ENCODE data around the gene HSPA12A.
A peak's percentile ranks its signal among the peaks of the same experiment; 100 is the strongest.

Gene HSPA12A

GRCh38 chr10:116772909-116773705 lies 30.7 kb upstream of the HSPA12A start:
- no peak overlapping the region for H4K91ac ChIP-seq (ENCODE audit: low read depth, low read length, poor library complexity)
- peaks cover 0 to 5% of the 10 kb centered on the region in 2 donors for H3K4me1 ChIP-seq (ENCODE audit: control insufficient read depth in 2 of 2, insufficient read depth in 1 of 2, low read depth in 1 of 2, low read length in 2 of 2)
- H3K4me3 ChIP-seq (ENCODE audit: low read length in 2 of 2) = no peak overlapping the region
- H3K27ac ChIP-seq (replicated peaks; ENCODE audit: low read length) = no peak overlapping the region
- no peak overlapping the region for H3K14ac ChIP-seq (ENCODE audit: low read length)
- H4K8ac ChIP-seq (ENCODE audit: low read depth, low read length) = no peak overlapping the region
- H2AK5ac ChIP-seq (ENCODE audit: low read depth, low read length) = no peak overlapping the region
- H3K9ac ChIP-seq (ENCODE audit: low read depth, low read length, poor library complexity) = no peak overlapping the region
- H3K4ac ChIP-seq (ENCODE audit: low read length) = no peak overlapping the region
- no peak overlapping the region for H3K23ac ChIP-seq (ENCODE audit: low read depth, low read length, poor library complexity)
- no peak overlapping the region for H2AFZ ChIP-seq (ENCODE audit: low read length)
- no peaks in the 10 kb centered on the region for H3K9me3 ChIP-seq (replicated peaks in 1 of 2; ENCODE audit: control insufficient read depth in 2 of 2, insufficient read depth in 1 of 2, low read depth in 1 of 2, low read length in 2 of 2)
- no peaks in the 10 kb centered on the region for H3K36me3 ChIP-seq (replicated peaks in 1 of 2; ENCODE audit: control insufficient read depth in 2 of 2, insufficient read depth in 2 of 2, low read length in 2 of 2)
- no peak overlapping the region for H3K18ac ChIP-seq (ENCODE audit: low read length)
- H3K27me3 ChIP-seq (ENCODE audit: control insufficient read depth in 3 of 3, insufficient read depth in 3 of 3, low read depth in 1 of 3, low read length in 3 of 3) = no peaks in the 10 kb centered on the region
- H2BK15ac ChIP-seq (ENCODE audit: low read length) = no peak overlapping the region
- H2BK120ac ChIP-seq (ENCODE audit: low read depth, low read length) = no peak overlapping the region
- no CpG with 5 or more reads among the region's 7 CpGs for WGBS, 2 donors (ENCODE audit: extremely low coverage in 2 of 2, insufficient read length in 2 of 2, insufficient replicate concordance in 1 of 2)
- H3K4me2 ChIP-seq (ENCODE audit: insufficient read depth, low read length, poor library complexity, severe bottlenecking) = no peak overlapping the region
- no peak overlapping the region for H2BK5ac ChIP-seq (ENCODE audit: low read length)
- H3K79me1 ChIP-seq (ENCODE audit: low read depth, low read length) = no peaks in the 10 kb centered on the region
- H2BK12ac ChIP-seq (ENCODE audit: low read length) = no peak overlapping the region
- DNase-seq (ENCODE audit: low spot score) = no peak

DNA sequence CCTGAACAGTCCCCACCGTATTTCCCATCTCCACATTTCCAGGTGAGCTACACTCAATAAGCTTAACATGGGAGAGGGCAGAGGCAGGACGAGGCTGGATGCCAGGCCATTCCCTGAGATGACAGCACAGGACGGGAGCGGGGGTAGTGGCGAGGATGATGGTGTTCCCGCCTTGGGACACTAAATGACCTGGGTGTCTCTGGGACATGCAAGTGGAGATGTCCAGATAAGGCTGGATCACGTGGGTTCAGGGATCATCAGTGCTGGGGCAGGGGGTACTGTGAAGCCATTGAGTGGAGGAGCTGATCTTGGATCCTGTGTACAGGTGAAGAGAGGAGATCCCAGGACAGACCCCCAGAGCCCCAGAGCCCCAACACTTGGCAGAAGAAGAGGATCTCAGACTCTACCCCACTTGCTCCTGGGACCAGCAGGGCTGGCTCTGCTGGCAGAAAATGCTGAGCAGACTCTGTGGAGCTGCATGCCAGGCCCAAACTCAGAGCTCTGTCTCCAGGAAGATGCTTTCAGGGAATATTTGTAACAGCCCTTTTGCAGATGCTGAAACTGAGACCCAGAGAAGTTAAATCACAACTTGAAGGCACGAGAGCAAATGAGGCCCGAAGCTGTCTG lies 29.7 kb upstream of the HSPA12A start:
- H3K4me3 ChIP-seq (ENCODE audit: low read length in 2 of 2) = no peak overlapping the region
- H3K4me1 ChIP-seq (ENCODE audit: control insufficient read depth in 2 of 2, insufficient read depth in 1 of 2, low read depth in 1 of 2, low read length in 2 of 2) = peaks cover 0 to 7% of the 10 kb centered on the region in 2 donors
- no peak overlapping the region for H3K4me2 ChIP-seq (ENCODE audit: insufficient read depth, low read length, poor library complexity, severe bottlenecking)
- H3K9me3 ChIP-seq (replicated peaks in 1 of 2; ENCODE audit: control insufficient read depth in 2 of 2, insufficient read depth in 1 of 2, low read depth in 1 of 2, low read length in 2 of 2) = no peaks in the 10 kb centered on the region
- H2BK12ac ChIP-seq (ENCODE audit: low read length) = no peak overlapping the region
- H3K9ac ChIP-seq (ENCODE audit: low read depth, low read length, poor library complexity) = peak overlapping the region; percentile 3
- H3K14ac ChIP-seq (ENCODE audit: low read length) = no peak overlapping the region
- H3K4ac ChIP-seq (ENCODE audit: low read length) = no peak overlapping the region
- WGBS, 2 donors (ENCODE audit: extremely low coverage in 2 of 2, insufficient read length in 2 of 2, insufficient replicate concordance in 1 of 2) = no CpG with 5 or more reads among the region's 9 CpGs
- H2BK120ac ChIP-seq (ENCODE audit: low read depth, low read length) = no peak overlapping the region
- H3K23ac ChIP-seq (ENCODE audit: low read depth, low read length, poor library complexity) = no peak overlapping the region
- no peak overlapping the region for H4K8ac ChIP-seq (ENCODE audit: low read depth, low read length)
- H3K27ac ChIP-seq (replicated peaks; ENCODE audit: low read length) = no peak overlapping the region
- no peak for DNase-seq (ENCODE audit: low spot score)
- H3K18ac ChIP-seq (ENCODE audit: low read length) = peak overlapping the region; percentile 59
- no peak overlapping the region for H2AK5ac ChIP-seq (ENCODE audit: low read depth, low read length)
- H3K79me1 ChIP-seq (ENCODE audit: low read depth, low read length) = no peaks in the 10 kb centered on the region
- no peaks in the 10 kb centered on the region for H3K36me3 ChIP-seq (replicated peaks in 1 of 2; ENCODE audit: control insufficient read depth in 2 of 2, insufficient read depth in 2 of 2, low read length in 2 of 2)
- no peak overlapping the region for H2BK5ac ChIP-seq (ENCODE audit: low read length)
- peak overlapping the region; percentile 14 for H2BK15ac ChIP-seq (ENCODE audit: low read length)
- no peaks in the 10 kb centered on the region for H3K27me3 ChIP-seq (ENCODE audit: control insufficient read depth in 3 of 3, insufficient read depth in 3 of 3, low read depth in 1 of 3, low read length in 3 of 3)
- H2AFZ ChIP-seq (ENCODE audit: low read length) = no peak overlapping the region
- H4K91ac ChIP-seq (ENCODE audit: low read depth, low read length, poor library complexity) = no peak overlapping the region

GRCh38 chr10:116771101-116771958 lies 29.0 kb upstream of the HSPA12A start:
- H3K9ac ChIP-seq (ENCODE audit: low read depth, low read length, poor library complexity) = peak overlapping the region; percentile 3
- H3K27ac ChIP-seq (replicated peaks; ENCODE audit: low read length) = no peak overlapping the region
- H3K4me1 ChIP-seq (ENCODE audit: control insufficient read depth in 2 of 2, insufficient read depth in 1 of 2, low read depth in 1 of 2, low read length in 2 of 2) = peaks cover 0 to 8% of the 10 kb centered on the region in 2 donors
- peak overlapping the region; percentile 83 for H3K18ac ChIP-seq (ENCODE audit: low read length)
- no peak overlapping the region for H2BK12ac ChIP-seq (ENCODE audit: low read length)
- H3K4me2 ChIP-seq (ENCODE audit: insufficient read depth, low read length, poor library complexity, severe bottlenecking) = no peak overlapping the region
- H2BK120ac ChIP-seq (ENCODE audit: low read depth, low read length) = no peak overlapping the region
- WGBS, 2 donors (ENCODE audit: extremely low coverage in 2 of 2, insufficient read length in 2 of 2, insufficient replicate concordance in 1 of 2) = no CpG with 5 or more reads among the region's 18 CpGs
- H2BK5ac ChIP-seq (ENCODE audit: low read length) = no peak overlapping the region
- H3K23ac ChIP-seq (ENCODE audit: low read depth, low read length, poor library complexity) = no peak overlapping the region
- peak overlapping the region; percentile 14 for H2BK15ac ChIP-seq (ENCODE audit: low read length)
- no peak overlapping the region for H4K8ac ChIP-seq (ENCODE audit: low read depth, low read length)
- H2AFZ ChIP-seq (ENCODE audit: low read length) = no peak overlapping the region
- no peaks in the 10 kb centered on the region for H3K27me3 ChIP-seq (ENCODE audit: control insufficient read depth in 3 of 3, insufficient read depth in 3 of 3, low read depth in 1 of 3, low read length in 3 of 3)
- H3K4ac ChIP-seq (ENCODE audit: low read length) = no peak overlapping the region
- H3K14ac ChIP-seq (ENCODE audit: low read length) = no peak overlapping the region
- H3K4me3 ChIP-seq (ENCODE audit: low read length in 2 of 2) = no peak overlapping the region
- no peaks in the 10 kb centered on the region for H3K36me3 ChIP-seq (replicated peaks in 1 of 2; ENCODE audit: control insufficient read depth in 2 of 2, insufficient read depth in 2 of 2, low read length in 2 of 2)
- peak overlapping the region; percentile 26 for H2AK5ac ChIP-seq (ENCODE audit: low read depth, low read length)
- no peaks in the 10 kb centered on the region for H3K79me1 ChIP-seq (ENCODE audit: low read depth, low read length)
- no peak overlapping the region for H4K91ac ChIP-seq (ENCODE audit: low read depth, low read length, poor library complexity)
- no peaks in the 10 kb centered on the region for H3K9me3 ChIP-seq (replicated peaks in 1 of 2; ENCODE audit: control insufficient read depth in 2 of 2, insufficient read depth in 1 of 2, low read depth in 1 of 2, low read length in 2 of 2)
- DNase-seq (ENCODE audit: low spot score) = no peak

DNA sequence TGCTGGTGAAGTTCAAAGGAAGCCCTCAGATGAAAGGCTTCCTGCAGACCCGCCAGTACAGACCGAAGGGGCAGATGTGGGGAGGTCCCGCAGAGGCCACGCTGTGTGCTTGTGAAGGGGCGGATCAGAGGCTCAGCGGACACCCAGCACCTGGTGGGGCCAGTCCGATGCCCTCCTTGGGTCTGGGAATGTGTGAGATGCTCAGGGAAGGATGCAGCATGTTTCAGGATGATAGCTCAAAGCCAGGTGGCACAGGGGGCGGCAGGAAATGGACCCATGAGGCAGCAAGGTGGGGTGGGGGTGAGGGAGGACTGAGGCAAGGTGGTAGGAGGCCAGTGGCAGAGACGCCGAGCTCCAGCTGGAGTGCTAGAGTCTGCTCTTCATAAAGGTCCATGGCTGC lies 27.9 kb upstream of the HSPA12A start:
- no peak for DNase-seq (ENCODE audit: low spot score)
- no CpG with 5 or more reads among the region's 10 CpGs for WGBS, 2 donors (ENCODE audit: extremely low coverage in 2 of 2, insufficient read length in 2 of 2, insufficient replicate concordance in 1 of 2)

More for the DNA sequence above, 27.9 kb upstream of the HSPA12A start:
- Histone ChIP-seq H3K4me2 (ENCODE audit: insufficient read depth, low read length, poor library complexity, severe bottlenecking) (no peak overlapping the region), H3K79me1 (ENCODE audit: low read depth, low read length) (no peaks in the 10 kb centered on the region), H3K23ac (ENCODE audit: low read depth, low read length, poor library complexity) (peak overlapping the region; percentile 56), H2BK5ac (ENCODE audit: low read length) (no peak overlapping the region), H2BK120ac (ENCODE audit: low read depth, low read length) (no peak overlapping the region), H3K27ac (replicated peaks; ENCODE audit: low read length) (no peak overlapping the region), H3K27me3 (ENCODE audit: control insufficient read depth in 3 of 3, insufficient read depth in 3 of 3, low read depth in 1 of 3, low read length in 3 of 3) (no peaks in the 10 kb centered on the region), H3K18ac (ENCODE audit: low read length) (peak overlapping the region; percentile 67), H3K4me3 (ENCODE audit: low read length in 2 of 2) (no peak overlapping the region), H2BK15ac (ENCODE audit: low read length) (no peak overlapping the region), H3K36me3 (replicated peaks in 1 of 2; ENCODE audit: control insufficient read depth in 2 of 2, insufficient read depth in 2 of 2, low read length in 2 of 2) (no peaks in the 10 kb centered on the region), H3K9me3 (replicated peaks in 1 of 2; ENCODE audit: control insufficient read depth in 2 of 2, insufficient read depth in 1 of 2, low read depth in 1 of 2, low read length in 2 of 2) (peaks cover 0 to 2% of the 10 kb centered on the region in 2 donors), H4K91ac (ENCODE audit: low read depth, low read length, poor library complexity) (no peak overlapping the region), H3K9ac (ENCODE audit: low read depth, low read length, poor library complexity) (no peak overlapping the region), H3K4ac (ENCODE audit: low read length) (no peak overlapping the region), H3K4me1 (ENCODE audit: control insufficient read depth in 2 of 2, insufficient read depth in 1 of 2, low read depth in 1 of 2, low read length in 2 of 2) (peaks cover 0 to 8% of the 10 kb centered on the region in 2 donors), H2BK12ac (ENCODE audit: low read length) (peak overlapping the region; percentile 75), H2AFZ (ENCODE audit: low read length) (no peak overlapping the region), H2AK5ac (ENCODE audit: low read depth, low read length) (peak overlapping the region; percentile 51), H3K14ac (ENCODE audit: low read length) (no peak overlapping the region), H4K8ac (ENCODE audit: low read depth, low read length) (no peak overlapping the region)

Measured in neuronal stem cell (in vitro differentiated cells).